Stimulated activated CD4-positive, alpha-beta T cell treated with anti-CD3 and anti-CD28 coated beads, Interleukin-4, amount 100 ng/mL, for 48 hours (primary cell): ENCODE measurements around the gene PBX3.

Experiments
- DNase-seq, 2 donors: peaks; one replicate each; pipeline ENCODE4 v3.0.0-alpha.2; 2020; ENCODE audit warnings: low read depth in 2 of 2

PBX3 gene

DNA sequence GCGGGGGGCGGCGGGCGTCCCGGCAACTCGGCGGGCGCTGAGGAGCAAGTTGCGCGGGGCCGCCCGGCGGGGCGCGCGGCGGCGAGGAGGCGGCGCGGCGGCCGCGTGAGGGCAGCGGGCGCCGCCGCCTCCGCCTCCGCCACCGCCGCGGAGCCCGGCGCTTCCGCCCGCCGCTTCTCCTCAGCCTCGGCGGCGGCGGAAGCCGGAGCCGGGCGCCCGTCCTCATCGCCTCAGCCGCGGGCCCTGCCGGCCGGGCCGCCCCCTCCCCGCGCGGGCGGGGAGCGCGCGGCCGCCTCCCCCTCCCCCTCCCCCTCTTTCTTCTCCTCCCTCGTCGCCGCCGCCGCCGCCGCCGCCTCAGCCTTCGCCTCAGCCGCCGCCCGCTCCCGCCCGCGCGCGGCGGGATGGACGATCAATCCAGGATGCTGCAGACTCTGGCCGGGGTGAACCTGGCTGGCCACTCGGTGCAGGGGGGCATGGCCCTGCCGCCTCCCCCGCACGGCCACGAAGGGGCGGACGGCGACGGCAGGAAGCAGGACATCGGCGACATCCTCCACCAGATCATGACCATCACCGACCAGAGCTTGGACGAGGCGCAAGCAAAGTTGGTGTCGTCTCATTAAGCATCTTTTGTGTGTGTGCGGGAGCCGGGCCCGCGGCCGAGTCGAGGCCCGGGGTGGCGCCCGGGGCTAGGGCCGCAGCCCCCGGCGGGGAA lies at the start of gene PBX3:
Gene PBX3 (plus strand): TSS at position 321 of the 712 bp plus-strand sequence.
- DNase-seq = peak; percentile 26 to 34

DNA sequence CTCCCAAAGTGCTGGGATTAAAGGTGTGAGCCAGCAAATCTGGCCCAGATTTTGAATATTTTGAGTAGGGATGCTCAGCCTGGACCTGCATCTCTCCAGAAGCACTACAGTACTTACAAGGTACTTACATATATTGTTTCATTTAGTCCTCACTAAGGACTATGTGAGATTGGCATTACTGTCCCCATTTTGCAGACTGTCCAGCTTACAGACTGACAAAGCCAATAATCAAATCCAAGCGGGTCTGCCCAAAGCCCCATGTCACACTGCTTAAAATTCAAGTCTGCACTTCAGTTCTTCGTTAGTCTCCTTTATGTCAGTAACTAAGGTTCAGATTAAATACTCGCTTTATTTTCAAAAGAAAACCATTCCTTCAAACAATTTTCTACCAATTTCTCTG lies 47.3 kb upstream of the PBX3 start:
- DNase-seq = no peak

DNA sequence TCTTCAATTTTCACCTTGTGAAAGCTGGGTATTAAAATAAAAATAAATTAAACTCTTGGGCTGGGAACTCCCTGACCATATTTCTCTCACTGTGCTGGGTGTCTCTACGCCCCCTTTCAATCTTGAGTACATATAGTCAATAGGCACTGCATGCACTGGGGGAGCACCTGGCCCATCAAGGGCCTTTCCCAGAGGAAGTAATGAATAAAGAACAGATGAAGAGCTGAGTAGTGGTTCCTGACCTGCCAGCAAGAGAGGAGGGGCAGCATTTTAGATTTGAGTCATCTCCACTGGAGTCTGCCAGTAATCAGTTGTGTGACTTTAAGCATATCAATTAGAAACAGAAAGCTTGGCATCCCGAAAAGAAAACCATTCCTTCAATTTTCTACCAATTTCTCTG lies 46.4 kb upstream of the PBX3 start:
- DNase-seq = peak; percentile 7 to 26

DNA sequence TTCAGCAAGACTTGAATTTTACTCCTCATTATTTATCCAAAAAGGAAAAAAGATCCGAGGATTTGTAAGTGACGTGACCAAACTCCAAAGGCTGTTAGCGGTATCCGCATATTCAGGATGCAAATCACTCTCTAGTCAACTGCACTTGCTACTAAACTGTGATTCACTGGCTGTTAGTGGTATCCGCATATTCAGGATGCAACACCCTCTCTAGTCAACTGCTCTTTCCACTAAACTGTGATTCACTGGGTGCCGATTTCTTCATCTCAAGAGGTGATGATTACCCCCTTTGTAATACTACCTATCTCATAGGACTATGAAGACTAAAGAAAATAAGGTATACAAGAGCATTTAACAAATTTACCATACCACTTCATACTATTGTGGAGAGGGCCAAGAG lies 45.8 kb upstream of the PBX3 start:
- DNase-seq = no peak

DNA sequence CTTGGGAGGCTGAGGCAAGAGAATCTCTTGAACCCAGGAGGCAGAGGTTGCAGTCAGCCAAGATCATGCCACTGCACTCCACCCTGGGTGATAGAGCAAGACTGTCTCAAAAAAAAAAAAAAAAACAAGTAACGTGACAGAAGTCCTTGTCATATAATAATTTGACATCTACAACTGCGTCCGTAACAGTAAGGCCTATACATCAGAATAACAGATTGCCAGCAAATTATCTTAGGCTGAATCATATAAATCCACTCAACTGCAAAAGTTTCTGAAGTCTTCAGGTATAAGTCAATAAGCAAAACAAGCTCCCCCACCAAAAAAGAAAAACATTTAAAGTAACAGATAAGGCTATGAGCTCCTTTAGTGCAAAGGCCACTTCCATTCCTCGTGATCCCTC lies 43.5 kb upstream of the PBX3 start:
- DNase-seq = no peak

DNA sequence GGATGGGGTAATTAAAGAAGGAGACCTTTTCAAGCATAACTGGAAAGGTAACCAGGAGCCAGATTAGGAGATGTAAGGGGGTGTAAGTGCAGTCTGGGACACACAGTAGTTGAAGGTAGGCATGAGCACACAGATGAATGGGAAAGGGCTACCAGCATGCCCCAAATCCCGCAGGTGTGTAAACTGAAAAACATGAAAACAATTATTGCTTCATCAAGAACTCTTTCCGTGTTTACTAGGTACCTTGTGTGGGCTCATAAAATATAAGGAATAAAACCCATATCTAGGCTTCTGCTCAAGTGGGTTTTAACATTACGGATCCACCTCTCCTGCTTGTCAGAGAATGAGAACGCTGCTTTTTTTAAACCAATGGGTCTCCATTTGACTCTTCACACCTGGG lies 41.3 kb upstream of the PBX3 start:
- DNase-seq = no peak

DNA sequence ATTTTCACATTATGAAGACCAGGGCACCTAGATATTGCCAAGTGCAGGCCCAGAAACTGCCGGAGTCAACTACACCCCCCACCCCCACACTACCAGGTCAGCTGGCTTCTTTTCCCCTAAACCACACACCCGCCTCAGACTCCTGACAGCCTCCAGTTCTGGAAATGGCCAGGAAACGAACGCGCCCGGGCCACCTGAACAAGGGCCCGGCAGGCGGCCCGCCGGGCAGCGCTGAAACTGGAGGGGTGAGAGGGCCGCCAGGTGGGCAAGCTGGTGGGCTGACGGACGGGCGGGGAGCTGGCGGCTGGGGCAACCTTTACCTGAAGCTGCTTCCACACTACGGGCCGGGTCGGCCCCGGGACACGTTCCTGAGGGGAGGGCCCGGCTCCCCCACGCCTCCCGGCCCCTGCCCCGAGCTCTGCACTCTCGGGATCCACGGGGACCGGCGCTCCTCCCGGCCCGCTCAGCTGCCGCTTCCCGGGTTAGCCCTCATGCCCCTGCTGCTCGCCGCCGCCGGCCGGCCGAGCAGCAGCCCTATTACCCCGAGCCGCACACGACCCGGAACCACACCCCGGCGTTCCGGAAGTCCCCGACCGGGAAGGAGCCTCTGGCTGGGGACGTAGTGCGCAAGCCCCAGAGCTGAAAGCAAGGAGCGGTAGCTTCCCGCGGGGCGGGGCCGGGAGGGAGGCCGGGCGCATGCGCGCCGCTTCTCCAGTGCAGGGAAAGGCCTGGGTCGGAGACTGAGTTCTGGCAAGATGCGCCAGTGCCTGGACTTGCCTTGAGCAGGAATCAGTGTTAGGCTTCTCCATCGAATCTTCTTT lies 40.3 kb upstream of the PBX3 start, which contains the start of gene MAPKAP1:
Gene MAPKAP1 (minus strand): TSS at position 558 of the 821 bp plus-strand sequence. CDS start 34,634 bp downstream, outside the sequence.
- DNase-seq = peak; percentile 92 to 94

DNA sequence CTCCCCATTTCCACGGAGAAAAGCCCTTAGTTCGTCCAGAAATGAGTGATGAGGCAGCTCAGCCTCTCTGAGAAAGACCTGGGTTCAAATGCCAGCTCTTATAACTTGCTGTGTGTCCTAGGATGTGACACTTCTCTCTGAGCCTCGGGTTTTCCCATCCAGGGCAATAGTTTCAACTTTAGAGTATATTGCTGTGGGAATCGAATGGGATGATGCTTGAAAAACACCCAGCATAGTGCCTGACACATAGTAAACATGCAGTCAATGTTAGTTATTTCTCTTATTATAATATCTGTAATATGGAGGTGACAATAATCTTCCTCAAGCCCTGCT lies 39.7 kb upstream of the PBX3 start:
- DNase-seq = no peak

DNA sequence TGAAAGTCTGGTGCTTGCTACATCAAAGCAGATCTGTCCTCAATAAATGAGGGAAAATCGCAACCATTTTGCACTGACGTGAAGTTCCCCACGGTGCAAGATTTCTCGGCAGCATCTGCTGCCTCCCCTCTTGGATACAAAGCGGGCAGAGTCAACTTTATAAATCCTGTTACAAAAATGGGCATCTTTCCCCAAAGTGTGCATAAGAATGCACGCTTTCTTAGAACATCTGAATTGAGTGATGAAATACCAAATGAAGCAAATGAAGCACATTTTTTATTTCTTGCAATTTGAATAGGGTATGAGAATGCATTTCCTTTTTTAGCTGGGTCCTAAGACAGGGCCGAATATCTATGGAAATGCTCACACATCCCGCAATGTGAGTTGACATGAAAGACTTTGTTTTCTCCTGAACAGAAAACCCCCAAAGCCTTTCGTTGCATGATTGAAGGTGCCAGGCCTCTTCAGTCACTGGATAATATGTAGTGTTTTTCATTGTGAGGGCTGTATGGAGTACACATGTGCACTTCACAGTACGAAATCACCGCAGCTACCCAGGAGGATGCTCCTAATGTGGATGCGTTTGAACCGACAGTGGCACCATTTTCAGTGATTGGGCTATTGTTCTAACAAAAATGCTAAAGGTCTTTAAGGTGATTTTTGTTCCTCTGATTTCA lies 20.6 kb upstream of the PBX3 start:
- no peak for DNase-seq

DNA sequence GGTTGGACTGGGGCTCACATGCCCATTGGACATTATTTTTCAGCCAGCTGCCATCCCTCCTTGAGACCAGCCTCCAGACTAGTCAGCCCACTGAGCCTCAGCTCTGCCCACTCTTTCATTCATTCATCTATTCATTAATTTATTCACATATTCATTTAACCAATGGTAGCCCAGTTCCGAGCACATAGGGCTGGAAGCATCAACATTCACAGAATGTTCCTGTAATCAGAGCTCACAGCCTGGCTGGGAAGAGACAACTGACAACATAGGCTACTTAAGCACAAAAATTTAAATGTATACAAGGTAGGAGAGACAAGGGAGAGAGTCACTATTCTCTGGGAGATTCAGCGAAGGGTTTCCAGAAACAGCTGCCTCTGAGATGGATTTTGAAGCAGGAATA lies 17.0 kb upstream of the PBX3 start:
- DNase-seq = no peak

DNA sequence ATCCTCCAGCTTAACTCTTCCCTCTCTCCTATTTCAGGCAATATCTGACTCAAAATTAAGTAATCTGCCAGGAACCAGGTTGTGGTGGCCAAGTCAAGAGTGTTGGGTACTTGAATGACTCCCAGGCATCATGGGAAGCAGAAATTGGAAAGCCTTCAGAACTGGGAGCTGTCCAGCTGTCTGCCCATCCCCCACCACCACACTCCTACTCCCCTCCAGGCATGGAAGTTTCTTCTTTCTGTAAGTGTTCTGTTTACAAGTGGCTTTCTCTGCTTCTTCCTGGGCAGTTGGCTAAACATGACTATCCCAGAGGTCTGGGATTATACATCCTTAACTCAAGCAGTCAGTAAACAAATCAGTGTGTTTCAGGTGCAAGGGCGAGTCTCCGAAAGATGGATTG lies 14.6 kb upstream of the PBX3 start:
- DNase-seq = no peak

DNA sequence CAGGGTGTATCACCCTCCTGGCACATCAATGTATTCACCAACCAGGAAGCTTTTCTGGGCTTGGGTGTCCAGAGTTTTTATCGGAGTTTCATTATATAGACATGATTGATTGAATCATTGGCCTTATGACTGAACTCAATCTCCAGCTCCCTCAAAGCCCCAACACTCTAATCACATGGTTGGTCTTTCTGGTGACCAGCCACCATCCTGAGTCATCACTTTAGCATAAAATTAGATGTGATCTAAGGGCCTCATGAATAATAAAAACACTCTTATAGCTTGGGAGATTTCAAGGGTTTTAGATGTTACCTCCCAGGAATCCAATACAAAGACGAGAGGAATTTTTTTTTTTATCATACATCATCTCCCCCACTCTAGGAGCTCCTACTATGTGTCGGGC lies 7.7 kb upstream of the PBX3 start:
- DNase-seq = no peak

DNA sequence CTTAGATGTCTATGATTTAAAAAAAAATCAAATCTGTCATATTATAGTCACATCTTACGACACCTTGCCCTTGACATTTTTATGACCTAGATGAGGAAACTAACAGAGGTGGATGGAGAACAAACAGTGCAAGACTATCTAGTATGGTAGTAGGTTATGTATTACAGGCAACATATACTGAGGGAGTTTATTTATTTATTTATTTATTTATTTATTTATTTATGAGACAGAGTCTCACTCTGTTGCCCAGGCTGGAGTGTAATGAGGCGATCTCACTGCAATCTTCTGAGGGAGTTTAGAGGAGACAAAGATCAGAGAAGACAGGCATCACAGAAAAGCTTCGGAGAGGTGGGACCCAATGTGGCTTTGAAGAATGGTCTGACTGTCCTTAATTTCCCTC lies 4.5 kb upstream of the PBX3 start:
- DNase-seq = no peak

DNA sequence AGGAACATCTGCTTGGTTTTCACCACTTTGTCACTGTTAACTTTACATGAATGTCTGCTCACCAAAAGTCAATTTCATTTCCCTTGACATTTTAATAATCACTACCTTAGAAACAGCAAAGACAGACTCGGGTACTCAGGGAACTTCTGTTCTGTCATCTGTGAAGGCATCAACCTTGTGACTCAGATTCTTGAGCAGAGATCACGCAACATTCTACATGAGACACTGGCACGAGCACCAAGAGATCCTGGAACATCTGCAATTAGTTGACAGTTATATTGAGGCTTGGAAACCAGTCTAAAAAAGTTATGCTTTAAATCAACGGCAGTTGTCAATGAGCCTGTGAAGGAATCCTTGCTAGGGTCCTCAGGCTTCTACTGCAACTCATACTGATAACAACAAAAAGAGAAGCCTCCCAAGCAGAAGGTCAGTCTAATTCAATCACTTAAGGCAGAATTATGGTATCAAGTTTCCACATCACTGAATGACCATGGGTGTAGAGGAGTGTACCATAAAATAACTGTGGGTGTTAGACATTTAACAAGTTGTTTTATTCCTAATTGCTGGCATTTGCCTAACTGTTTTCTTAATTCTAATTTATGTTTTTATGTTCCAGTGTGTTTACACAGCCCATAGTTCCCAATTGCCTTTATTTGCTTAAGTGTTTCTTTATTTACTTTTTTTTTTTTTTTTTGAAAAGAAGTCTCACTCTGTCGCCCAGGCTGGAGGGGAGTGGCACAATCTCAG lies 3.3 kb upstream of the PBX3 start:
- DNase-seq = no peak

DNA sequence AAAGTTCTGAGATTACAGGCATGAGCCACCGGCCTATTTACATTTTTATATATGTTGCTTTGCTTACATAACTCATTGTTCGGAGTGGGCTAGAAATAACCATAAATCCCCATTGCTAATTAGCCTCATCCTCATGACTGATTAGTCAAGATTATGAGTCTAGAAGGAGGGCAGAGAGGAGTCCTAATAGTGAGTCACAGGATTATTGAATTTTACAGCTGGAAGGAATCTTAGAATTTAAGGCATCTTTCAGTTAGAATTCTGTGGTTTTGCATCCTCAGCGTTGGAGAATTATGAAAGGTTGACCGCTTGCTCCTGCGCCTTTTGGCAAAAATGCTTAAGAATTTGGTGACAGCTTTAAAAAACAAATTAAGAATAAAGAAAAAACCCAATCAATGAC lies 2.6 kb upstream of the PBX3 start:
- DNase-seq = no peak

DNA sequence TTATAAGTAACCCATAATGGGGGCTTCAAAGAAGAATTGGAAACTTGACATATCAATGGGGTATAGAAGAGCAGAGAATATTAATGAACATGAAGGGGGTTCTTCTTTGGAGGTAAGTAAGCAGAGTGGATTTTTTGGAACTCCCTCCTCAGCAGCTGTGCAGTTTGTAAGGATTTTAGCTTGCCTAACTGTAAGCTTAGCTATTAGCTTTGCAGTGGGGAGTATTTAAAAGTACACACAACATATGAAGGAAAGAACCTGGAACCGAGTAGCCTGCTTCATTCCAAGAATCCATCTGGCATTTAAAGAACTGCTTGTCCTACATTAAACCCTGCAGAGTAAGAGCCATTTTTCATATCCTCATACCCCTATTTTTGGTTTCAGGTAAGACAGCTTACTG lies 2.2 kb upstream of the PBX3 start:
- no peak for DNase-seq

DNA sequence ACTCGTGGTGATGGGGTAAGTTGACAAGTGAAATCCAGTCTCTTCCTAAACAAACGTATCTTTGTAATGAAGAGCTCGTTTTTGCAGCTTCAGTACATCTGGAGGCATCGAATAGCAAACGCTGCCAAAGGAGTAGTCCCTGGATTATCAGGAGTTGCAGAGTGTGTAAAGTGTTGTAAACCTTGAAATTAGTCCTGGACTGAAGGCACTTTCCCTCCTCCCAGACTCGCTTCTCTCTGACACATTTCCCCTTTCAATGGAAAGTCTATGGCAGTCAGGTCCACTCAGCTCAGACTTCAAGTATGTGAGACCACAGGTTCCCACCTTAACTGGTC lies 1.5 kb upstream of the PBX3 start:
- no peak for DNase-seq

DNA sequence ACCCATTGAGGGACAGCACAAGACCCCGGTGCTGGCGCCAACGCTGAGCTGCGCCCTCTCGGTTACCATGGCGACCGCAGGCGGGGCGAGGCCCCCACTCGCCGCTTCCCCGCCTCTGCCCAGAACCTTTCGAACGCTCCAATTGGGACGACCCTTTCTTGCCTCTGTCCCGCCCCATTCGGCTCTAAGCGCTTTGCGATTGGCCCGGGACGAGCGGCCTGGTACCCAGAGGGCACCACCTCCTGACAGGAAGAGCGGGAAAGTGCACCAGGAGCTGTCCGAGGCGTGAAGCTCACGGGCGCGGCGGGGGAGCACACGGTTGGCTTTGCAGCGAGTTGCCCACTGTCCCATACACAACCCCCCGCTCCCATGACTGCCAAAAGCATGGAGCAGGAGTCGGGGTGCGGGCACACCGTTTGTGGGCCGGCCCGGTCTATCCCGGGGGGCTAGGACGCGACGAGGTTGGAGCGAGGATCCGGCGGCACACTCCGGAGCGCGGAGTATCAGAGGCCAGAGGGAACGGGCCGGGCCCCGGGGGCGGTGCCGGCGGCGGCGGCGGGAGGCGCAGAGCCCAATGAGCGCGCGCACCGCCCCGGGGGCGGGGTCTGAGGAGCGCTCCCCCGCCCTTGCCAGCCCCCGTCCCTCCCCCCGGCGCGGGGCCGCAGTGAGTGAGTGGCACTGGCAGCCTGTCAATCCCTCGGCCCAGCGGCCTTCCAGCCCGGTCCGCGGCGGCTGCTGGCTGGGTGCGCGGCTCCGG lies 978 bp upstream of the PBX3 start:
- peak; percentile 91 for DNase-seq

DNA sequence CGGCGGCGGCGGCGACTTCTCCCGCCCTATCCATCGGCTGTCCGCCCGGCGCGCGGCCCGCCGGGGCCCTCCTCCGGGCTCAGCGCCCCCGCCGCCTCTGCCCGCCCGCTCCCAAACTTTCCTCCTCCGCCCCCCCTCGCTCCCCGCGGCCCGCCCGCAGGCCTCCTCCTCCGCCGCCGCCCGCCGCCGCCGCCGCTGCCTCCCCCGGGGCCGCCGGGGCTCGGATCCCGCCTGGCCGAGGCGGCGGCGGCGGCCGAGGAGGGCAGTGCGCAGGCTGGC lies 460 bp upstream of the PBX3 start:
- no peak for DNase-seq

DNA sequence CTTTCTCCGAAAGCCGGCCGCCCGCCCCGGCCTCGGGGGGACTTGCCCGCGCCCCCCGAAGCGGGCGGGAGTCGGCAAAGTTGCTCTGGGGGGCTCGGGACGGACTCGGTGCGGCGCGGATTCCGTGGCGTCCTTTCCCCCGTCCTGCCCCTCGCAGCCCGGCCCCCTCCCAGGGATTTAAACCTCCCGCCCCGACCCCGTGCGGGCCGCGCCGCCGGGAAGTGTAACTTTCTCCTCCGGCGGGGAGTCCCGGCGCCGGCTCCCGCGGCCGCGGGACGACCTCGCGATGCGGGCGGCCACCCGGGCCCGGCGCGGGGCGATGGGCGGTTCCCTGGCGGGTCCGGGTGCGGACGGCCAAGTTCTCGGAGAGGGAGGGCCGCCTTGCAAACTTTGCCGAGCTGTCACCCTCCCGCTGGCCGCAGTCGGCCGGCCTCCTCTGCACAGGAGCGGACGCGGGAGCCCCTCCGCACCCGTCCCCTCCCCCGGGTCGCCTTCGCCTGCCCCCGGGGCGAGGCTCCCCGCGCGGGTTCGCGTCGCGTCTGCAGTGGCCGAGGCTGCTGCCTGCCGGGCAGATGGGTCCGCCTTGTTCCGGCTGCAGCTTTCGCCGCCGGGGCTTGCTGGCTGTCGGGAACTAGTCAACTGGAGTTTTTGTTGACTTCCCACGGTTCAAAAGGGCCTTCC lies 732 bp downstream of the PBX3 start:
- DNase-seq = no peak

DNA sequence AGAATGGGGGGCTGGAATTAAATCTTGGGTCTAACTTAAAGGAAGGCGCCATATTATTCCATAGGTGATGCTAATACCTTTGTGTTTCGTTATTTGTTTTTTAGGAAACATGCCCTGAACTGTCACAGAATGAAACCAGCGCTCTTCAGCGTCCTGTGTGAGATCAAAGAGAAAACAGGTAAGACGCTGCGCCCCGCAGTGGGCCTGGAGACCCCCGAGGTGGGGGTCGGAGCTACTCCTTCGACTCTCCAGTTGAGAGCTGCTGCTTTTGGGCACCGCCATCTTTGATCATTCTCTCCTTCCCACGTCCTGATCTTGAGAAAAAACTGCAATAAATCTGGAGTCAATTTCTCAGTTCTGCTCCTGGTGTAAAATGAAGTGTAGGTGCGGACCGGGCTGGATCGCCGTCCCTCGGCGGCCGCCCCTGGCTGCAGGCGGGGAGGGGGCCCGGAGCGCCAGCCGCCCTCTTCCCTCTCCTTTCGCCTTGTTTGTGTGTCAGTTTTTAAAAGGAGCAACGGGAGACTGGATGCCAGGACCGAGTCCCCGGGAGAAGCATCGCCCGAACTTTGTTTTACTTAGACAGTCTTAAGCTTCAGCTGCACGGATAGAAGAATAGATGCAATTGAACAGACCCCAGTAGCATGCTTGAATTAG lies 1.4 kb downstream of the PBX3 start:
- DNase-seq = no peak
